ENCODE data around the gene IGSF10. TPM values are rescaled to one million over a fixed set of nuclear protein-coding genes. Genes with fewer than 3 reads are reported as not detected.

IGSF10 gene
- total and polyA plus RNA-seq, 10 of the 15 experiments (the other 5 are each of a cell fraction or from before 2014, with no cell fraction given): under 0.01 to 0.18 (median 0.03) TPM; not detected in 2

DNA sequence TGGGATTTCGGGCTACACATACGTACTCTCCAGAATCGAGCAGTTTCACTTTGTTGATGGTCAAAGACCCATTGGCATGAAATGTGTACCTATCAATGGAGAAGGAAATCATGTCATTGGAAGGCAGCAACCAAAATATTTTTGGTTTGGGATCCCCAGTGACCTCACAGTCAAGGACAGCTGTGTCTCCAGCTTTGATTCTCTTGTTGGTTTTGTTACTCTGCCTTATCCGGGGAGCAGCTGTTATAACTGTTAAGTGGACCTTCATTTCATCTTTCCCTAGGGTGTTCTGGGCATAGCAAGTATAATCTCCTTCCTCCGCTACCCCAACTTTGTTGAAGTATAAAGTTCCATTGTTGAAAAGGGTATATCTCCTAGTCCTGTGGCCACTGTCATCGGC is 23.0 kb downstream of the IGSF10 start:
- Histone ChIP-seq H3K4me1 (ENCODE audit: control insufficient read depth, insufficient read depth, low read length) (no peaks in the 10 kb centered on the region), H2AFZ (ENCODE audit: control insufficient read depth, low read depth, low read length) (no peak overlapping the region), H3K9ac (ENCODE audit: control insufficient read depth, insufficient read depth, low read length) (no peak overlapping the region), H3K79me2 (ENCODE audit: control insufficient read depth, insufficient read depth, low read length) (no peaks in the 10 kb centered on the region), H4K20me1 (ENCODE audit: control insufficient read depth, insufficient read depth) (no peaks in the 10 kb centered on the region), H3K36me3 (ENCODE audit: control insufficient read depth in 2 of 2, insufficient read depth in 2 of 2, low read length in 1 of 2) (no peaks in the 10 kb centered on the region), H3K27me3 (replicated peaks in 1 of 2; ENCODE audit: control insufficient read depth in 2 of 2, insufficient read depth in 2 of 2, low read length in 1 of 2) (no peaks in the 10 kb centered on the region), H3K4me3 (no peak overlapping the region), H3K9me3 (replicated peaks; ENCODE audit: control insufficient read depth, insufficient read depth, low read length) (no peaks in the 10 kb centered on the region), H3K4me2 (ENCODE audit: control insufficient read depth, insufficient read depth) (no peak overlapping the region), H3K27ac (ENCODE audit: control insufficient read depth, insufficient read depth) (no peak overlapping the region)
- DNase-seq (ENCODE audit: low read depth, low spot score) (no peak), FAIRE-seq (no peak), ATAC-seq (no peak)
- no TSS peak for BruUV-seq (replicated peaks)
- ChIA-PET RAD21 (ENCODE audit: unreplicated experiment) (interaction anchor here (2.0 kb wide), 1 partner anchor 400 kb away, joined by 16 read pairs; no protein-coding TSS in a partner anchor), CTCF (interaction anchor here (1.2 to 4.3 kb wide), 7 partner anchors 16 to 481 kb away, joined by 3 to 47 read pairs (median 6); no protein-coding TSS in a partner anchor), SMC1A (ENCODE audit: uncharacterized antibody, unreplicated experiment) (interaction anchor here (1.1 to 4.7 kb wide), 4 partner anchors 13 to 489 kb away, joined by 3 to 38 read pairs (median 4); no protein-coding TSS in a partner anchor), POLR2A (no interaction called here)
- TF ChIP-seq CBX3 (IDR thresholded peaks at IDR 0.05; ENCODE audit: borderline replicate concordance, low read depth): no peak
- WGBS (ENCODE audit: insufficient coverage, insufficient replicate concordance, low lambda C conversion rate, missing lambda C conversion rate): 49% methylated on average over 6 of the region's 6 CpGs
- in situ Hi-C loops (cut with MboI) (loop anchor here (5.0 to 10.0 kb wide), 2 partner anchors 397 to 479 kb away; no protein-coding TSS in a partner anchor), intact Hi-C loops (cut with micrococcal nuclease; ENCODE audit: unreplicated experiment) (no loop called here)

DNA sequence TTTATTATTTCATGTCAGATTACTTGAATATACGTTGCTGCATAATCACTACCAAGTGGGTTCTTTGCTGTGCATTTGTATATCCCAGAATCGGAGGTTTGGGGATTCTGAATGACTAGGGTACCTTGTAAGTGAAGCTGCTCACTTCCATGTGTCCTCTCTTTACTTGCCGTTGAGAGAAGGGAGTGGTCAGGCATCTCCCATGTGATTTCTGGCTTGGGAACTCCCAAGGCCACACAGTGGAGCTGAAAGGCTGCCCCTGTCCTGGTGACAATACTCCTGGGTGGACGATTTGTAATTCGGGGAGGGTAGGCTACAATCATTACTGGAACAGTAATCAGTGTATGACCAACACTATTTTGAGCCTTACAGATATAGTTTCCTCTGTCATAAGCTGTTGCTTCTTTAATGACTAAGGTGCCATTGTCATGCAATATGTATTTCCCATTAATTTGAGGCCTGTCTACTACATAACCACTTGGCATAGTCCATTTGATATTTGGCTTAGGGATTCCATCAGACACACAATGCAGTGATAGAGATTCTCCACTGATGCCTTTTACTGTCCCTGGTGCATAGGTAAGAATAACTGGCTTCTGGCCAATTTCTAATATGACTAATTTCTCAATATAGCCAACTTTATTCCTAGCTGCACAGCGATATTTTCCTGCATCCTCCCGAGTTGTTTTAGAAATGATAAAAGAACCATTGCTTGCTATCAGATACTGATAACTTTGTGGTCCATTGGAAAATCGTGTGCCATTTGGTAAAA is 24.0 kb downstream of the IGSF10 start:
- H3K4me2 ChIP-seq (ENCODE audit: control insufficient read depth, insufficient read depth): no peak overlapping the region
- no peak overlapping the region for H3K9ac ChIP-seq (ENCODE audit: control insufficient read depth, insufficient read depth, low read length)
- no peak for ATAC-seq
- H3K4me3 ChIP-seq: no peak overlapping the region
- WGBS (ENCODE audit: insufficient coverage, insufficient replicate concordance, low lambda C conversion rate, missing lambda C conversion rate): 4% methylated on average over 8 of the region's 8 CpGs
- RAD21 ChIA-PET (ENCODE audit: unreplicated experiment): no interaction called here
- H3K79me2 ChIP-seq (ENCODE audit: control insufficient read depth, insufficient read depth, low read length): no peaks in the 10 kb centered on the region
- no peaks in the 10 kb centered on the region for H3K36me3 ChIP-seq (ENCODE audit: control insufficient read depth in 2 of 2, insufficient read depth in 2 of 2, low read length in 1 of 2)
- BruUV-seq (replicated peaks): no TSS peak
- no peaks in the 10 kb centered on the region for H3K27me3 ChIP-seq (replicated peaks in 1 of 2; ENCODE audit: control insufficient read depth in 2 of 2, insufficient read depth in 2 of 2, low read length in 1 of 2)
- no peak overlapping the region for H3K27ac ChIP-seq (ENCODE audit: control insufficient read depth, insufficient read depth)
- intact Hi-C loops (cut with micrococcal nuclease; ENCODE audit: unreplicated experiment) (no loop called here), in situ Hi-C loops (cut with MboI) (loop anchor here (5.0 to 10.0 kb wide), 2 partner anchors 398 to 480 kb away; no protein-coding TSS in a partner anchor)
- SMC1A ChIA-PET (ENCODE audit: uncharacterized antibody, unreplicated experiment): interaction anchor here (1.1 to 4.7 kb wide), 3 partner anchors 401 to 484 kb away, joined by 4 to 38 read pairs (median 5); no protein-coding TSS in a partner anchor
- H2AFZ ChIP-seq (ENCODE audit: control insufficient read depth, low read depth, low read length): no peak overlapping the region
- no peaks in the 10 kb centered on the region for H3K9me3 ChIP-seq (replicated peaks; ENCODE audit: control insufficient read depth, insufficient read depth, low read length)
- H4K20me1 ChIP-seq (ENCODE audit: control insufficient read depth, insufficient read depth): no peaks in the 10 kb centered on the region
- CTCF ChIA-PET: interaction anchor here (3.5 kb wide), 1 partner anchor 58 kb away, joined by 19 read pairs; no protein-coding TSS in a partner anchor
- TF ChIP-seq YBX1 (IDR thresholded peaks at IDR 0.05) (no peak), EZH2 (IDR thresholded peaks at IDR 0.05; ENCODE audit: borderline replicate concordance, control insufficient read depth, low read depth, low read length) (no peak), SPI1 (IDR thresholded peaks at IDR 0.05; ENCODE audit: borderline replicate concordance, insufficient read depth, low read depth, low read length) (no peak), ZZZ3 (IDR thresholded peaks at IDR 0.05; ENCODE audit: control insufficient read depth, insufficient read length, low read depth) (no peak), STAT3 (IDR thresholded peaks at IDR 0.05; ENCODE audit: low read depth, low read length) (no peak)
- TF ChIP-seq, protein P1, sequence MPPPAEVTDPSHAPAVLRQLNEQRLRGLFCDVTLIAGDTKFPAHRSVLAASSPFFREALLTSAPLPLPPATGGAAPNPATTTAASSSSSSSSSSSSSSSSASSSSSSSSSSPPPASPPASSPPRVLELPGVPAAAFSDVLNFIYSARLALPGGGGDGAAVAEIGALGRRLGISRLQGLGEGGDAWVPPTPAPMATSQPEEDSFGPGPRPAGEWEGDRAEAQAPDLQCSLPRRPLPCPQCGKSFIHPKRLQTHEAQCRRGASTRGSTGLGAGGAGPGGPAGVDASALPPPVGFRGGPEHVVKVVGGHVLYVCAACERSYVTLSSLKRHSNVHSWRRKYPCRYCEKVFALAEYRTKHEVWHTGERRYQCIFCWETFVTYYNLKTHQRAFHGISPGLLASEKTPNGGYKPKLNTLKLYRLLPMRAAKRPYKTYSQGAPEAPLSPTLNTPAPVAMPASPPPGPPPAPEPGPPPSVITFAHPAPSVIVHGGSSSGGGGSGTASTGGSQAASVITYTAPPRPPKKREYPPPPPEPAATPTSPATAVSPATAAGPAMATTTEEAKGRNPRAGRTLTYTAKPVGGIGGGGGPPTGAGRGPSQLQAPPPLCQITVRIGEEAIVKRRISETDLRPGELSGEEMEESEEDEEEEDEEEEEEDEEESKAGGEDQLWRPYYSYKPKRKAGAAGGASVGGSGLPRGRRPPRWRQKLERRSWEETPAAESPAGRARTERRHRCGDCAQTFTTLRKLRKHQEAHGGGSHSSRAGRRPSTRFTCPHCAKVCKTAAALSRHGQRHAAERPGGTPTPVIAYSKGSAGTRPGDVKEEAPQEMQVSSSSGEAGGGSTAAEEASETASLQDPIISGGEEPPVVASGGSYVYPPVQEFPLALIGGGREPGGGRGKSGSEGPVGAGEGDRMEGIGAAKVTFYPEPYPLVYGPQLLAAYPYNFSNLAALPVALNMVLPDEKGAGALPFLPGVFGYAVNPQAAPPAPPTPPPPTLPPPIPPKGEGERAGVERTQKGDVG (CRISPR knock-in tag; IDR thresholded peaks at IDR 0.05): no peak
- FAIRE-seq: no peak
- H3K4me1 ChIP-seq (ENCODE audit: control insufficient read depth, insufficient read depth, low read length): no peaks in the 10 kb centered on the region
- POLR2A ChIA-PET: no interaction called here
- no peak for DNase-seq (ENCODE audit: low read depth, low spot score)
